Esophagus muscularis mucosa (tissue), 4 donors: ENCODE results near the gene PDE4D.

ENCODE experiments used
- EP300 ChIP-seq: sonication (generic); formaldehyde crosslinking; IDR thresholded peaks from one replicate; pipeline ENCODE4 v1.6.1; 2017; ENCODE audit warnings: antibody characterized with exemption
- POLR2A ChIP-seq: fragments of 450-650 bp; IDR thresholded peaks from one replicate; pipeline ENCODE4 v1.6.1; 2017; ENCODE audit warnings: antibody characterized with exemption, moderate library complexity, mild to moderate bottlenecking, low read depth
- POLR2AphosphoS5 ChIP-seq, 2 donors: sonication (generic); formaldehyde crosslinking; IDR thresholded peaks; one replicate each; pipeline ENCODE4 v1.6.1; 2017; ENCODE audit warnings: antibody characterized with exemption in 2 of 2
- TF ChIP-seq, protein P1 (sequence below), 3 experiments: fragments of 200-600 bp in 2 of 3; fragments of 450-650 bp in 1 of 3; sonication (generic) in 2 of 3; IDR thresholded peaks; one replicate each; pipeline ENCODE4 v1.5.1; 2017 to 2019; ENCODE audit warnings: antibody characterized with exemption in 3 of 3, mild to moderate bottlenecking in 2 of 3, moderate library complexity in 1 of 3

DNA sequence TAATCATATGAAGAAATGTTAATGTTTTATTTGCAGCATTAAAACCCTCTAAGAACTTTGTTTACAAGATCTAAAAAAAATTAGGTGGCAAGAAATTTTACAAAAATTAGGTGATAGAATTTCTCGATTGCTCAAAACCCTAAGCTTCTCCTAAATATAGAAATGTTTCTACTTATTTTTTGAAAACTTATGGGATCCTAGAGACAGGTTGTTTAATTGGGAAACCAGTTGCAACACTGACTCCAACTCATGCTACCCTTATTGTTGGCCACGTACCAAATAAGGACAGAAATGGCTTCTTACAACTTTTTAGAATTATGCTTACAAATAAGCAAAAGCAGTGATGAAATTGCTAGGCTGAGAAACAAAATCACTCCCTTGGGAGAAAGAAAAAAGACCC, 531.1 kb downstream of the PDE4D start:
- TF ChIP-seq, protein P1, sequence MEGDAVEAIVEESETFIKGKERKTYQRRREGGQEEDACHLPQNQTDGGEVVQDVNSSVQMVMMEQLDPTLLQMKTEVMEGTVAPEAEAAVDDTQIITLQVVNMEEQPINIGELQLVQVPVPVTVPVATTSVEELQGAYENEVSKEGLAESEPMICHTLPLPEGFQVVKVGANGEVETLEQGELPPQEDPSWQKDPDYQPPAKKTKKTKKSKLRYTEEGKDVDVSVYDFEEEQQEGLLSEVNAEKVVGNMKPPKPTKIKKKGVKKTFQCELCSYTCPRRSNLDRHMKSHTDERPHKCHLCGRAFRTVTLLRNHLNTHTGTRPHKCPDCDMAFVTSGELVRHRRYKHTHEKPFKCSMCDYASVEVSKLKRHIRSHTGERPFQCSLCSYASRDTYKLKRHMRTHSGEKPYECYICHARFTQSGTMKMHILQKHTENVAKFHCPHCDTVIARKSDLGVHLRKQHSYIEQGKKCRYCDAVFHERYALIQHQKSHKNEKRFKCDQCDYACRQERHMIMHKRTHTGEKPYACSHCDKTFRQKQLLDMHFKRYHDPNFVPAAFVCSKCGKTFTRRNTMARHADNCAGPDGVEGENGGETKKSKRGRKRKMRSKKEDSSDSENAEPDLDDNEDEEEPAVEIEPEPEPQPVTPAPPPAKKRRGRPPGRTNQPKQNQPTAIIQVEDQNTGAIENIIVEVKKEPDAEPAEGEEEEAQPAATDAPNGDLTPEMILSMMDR (IDR thresholded peaks at IDR 0.05) = no peak
- no peak for TF ChIP-seq POLR2AphosphoS5 (IDR thresholded peaks at IDR 0.05)
- no peak for TF ChIP-seq POLR2A
- no peak for TF ChIP-seq EP300
